NB4 (cell line): Measurements from ENCODE around the gene GNB1L.

Source experiments
- DNase-seq: peaks from one replicate; pipeline ENCODE4 v3.0.0; 2010; ENCODE audit warnings: low read depth
- H3K4me3 ChIP-seq: one replicate; pipeline ENCODE4 v1.5.1; 2011; ENCODE audit warnings: mild to moderate bottlenecking, low read depth, low read length, moderate library complexity
- MYC ChIP-seq: IDR thresholded peaks from 2 replicates; pipeline ENCODE4 v1.6.1; 2011; ENCODE audit warnings: low read depth, low read length
- POLR2A ChIP-seq: IDR thresholded peaks from 2 replicates; pipeline ENCODE4 v1.6.1; 2011; ENCODE audit warnings: mild to moderate bottlenecking; ENCODE audit not compliant: insufficient read length; ENCODE audit errors: extremely low read depth
- TF ChIP-seq, protein P1 (sequence below): IDR thresholded peaks from 2 replicates; pipeline ENCODE4 v1.6.1; 2011; ENCODE audit warnings: low read depth, low read length
- TF ChIP-seq, protein P2 (sequence below): IDR thresholded peaks from one replicate; pipeline ENCODE4 v1.5.1; 2012; ENCODE audit warnings: low read depth, low read length

Gene GNB1L

DNA sequence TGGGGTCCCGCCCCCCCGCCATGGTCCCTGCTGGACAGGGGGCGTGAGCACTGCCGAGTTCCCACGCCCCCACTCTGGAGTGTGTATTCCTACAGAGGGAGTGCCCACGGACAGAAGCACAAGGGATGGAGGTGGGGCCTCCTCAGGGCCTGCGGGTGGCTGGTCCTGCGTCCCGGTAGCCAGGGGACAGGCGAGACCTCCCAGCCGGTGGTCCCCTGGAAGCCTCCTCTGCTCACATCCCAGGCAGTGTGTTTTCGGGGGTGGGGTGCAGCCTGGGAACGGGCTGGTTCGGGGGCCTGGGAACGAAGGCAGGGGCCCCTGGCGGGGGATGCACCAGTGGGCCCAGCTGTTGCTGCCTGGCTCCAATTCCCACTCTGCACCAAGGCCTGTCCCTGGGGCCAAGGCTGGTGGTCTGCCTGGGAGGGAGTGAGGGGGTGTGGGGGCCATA is 115.2 kb downstream of the GNB1L start:
- H3K4me3 ChIP-seq: no peak overlapping the region
- TF ChIP-seq, protein P1, sequence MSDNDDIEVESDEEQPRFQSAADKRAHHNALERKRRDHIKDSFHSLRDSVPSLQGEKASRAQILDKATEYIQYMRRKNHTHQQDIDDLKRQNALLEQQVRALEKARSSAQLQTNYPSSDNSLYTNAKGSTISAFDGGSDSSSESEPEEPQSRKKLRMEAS: no peak
- no peak for TF ChIP-seq MYC
- TF ChIP-seq, protein P2, sequence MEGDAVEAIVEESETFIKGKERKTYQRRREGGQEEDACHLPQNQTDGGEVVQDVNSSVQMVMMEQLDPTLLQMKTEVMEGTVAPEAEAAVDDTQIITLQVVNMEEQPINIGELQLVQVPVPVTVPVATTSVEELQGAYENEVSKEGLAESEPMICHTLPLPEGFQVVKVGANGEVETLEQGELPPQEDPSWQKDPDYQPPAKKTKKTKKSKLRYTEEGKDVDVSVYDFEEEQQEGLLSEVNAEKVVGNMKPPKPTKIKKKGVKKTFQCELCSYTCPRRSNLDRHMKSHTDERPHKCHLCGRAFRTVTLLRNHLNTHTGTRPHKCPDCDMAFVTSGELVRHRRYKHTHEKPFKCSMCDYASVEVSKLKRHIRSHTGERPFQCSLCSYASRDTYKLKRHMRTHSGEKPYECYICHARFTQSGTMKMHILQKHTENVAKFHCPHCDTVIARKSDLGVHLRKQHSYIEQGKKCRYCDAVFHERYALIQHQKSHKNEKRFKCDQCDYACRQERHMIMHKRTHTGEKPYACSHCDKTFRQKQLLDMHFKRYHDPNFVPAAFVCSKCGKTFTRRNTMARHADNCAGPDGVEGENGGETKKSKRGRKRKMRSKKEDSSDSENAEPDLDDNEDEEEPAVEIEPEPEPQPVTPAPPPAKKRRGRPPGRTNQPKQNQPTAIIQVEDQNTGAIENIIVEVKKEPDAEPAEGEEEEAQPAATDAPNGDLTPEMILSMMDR: no peak
- no peak for TF ChIP-seq POLR2A
- no peak for DNase-seq

DNA sequence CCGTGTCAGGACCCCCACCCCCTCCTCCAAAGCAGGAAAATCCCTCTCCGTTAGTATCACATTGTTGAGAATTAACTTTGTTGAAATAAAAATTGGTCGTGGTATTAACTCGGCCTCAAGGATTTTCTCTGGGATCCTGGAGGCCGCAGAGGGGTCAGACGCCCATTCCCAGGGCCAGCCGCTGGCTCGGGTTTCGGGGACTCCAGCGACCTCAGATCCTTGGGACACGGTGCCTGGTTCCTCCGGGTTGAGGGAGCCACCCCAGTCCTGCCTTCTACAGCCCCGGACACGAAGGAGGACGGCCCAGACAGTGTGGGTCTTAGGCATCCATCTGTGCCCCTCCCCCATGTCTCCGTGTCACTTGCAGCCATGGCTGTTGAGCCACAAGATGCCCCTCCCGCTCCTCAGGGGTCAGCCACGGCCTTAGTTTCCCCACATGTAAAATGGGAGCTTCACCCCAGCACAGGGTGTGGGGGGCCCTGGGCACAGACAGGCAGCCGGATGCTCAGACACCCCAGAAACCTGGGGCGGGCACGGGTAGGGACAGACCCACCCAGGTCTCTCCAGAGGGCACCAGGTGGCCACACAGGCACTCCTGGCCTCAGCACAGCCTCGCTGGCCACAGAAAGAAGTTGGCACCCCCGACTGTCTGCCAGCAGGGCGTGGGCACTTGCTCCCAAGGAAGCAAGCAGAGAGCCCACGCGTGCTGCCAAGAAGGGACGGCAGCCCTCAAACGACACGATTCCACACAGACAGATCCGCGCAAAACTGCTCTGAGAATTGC is 115.8 kb downstream of the GNB1L start:
- no peak overlapping the region for H3K4me3 ChIP-seq
- TF ChIP-seq MYC (no peak), POLR2A (no peak)
- TF ChIP-seq, protein P2: no peak
- TF ChIP-seq, protein P1: no peak
- DNase-seq: no peak

DNA sequence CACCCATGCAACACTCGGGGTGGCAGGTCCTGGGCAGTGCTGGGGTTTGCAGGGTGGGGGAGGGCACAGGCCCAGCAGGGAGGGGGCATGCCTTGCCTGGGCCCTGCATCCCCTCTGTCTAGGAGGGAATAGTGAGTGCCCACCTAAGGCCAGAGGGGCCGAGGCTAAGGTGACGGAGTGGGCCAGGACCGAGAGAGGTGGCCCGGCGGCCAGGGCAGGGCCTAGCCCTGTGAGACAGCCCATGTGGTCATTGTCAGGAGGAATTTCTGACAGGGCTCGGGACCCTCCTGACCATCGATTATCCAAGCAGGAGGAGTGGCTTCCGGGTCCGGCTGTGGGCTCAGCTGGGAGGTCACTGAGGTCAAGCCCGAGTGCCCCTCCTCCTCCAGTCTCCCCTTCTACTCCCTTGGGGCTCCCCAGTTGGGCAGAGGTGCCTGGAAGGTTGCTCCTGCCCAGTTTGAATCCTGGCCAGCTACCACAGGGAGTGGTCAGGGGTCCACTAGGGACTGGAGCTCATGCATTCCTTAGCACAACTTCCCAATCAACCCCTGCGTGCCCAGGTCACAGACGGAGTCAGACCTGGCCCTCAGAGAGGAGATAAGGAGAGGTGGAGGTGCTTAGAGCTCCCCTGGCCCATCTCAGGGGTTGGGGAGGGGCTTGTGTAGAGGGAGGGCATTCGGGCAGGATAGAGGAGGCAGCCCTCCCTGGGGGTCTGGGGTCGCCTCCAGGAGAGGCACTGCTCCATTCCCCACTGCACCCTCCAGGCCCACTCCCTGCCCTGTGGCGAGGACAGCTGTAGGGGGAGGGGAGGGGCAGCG is 116.6 kb downstream of the GNB1L start:
- TF ChIP-seq, protein P1: no peak
- TF ChIP-seq MYC (no peak), POLR2A (no peak)
- TF ChIP-seq, protein P2: no peak
- DNase-seq: no peak
- H3K4me3 ChIP-seq: no peak overlapping the region

DNA sequence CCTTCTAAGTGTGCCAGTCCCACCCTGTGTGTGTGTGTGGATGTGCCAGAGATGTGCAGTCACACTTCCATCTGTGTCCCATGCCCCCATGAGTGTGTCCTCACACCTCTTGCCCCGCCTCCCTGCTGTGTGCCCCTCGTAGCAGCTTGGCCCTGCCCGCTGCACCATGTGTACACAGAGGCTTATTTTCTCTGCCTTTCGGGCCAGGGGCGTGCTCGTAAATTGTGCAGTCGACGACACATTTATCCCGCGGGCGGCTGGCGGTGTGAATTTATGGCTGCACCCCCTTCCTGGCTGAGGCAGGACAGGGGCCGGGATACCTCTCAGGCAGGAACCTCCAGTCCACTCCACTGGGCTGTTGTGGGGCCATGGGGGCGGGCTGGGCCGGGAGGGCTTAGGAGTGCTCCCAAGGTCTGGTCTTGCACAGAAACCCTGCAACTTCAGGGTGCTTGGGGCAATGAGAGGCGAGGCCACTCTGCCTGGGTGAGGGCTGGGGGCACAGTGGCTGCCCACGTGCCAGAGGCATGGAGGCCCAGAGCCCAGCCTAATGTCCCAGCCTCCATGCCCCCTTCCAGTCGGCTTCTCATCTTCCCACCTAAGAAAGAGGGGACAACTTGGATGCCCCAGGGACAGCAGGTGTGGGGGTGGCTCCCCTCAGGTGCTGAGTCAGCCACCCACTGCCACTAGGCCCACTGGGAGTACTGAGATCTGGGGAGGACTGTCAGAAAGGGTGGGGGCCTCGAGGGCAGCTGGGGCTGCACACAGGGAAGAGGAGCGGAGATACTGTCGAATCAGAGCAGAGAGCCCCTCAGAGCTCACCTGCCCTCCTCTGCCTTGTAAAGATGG is 118.8 kb downstream of the GNB1L start:
- TF ChIP-seq, protein P1: no peak
- H3K4me3 ChIP-seq: no peak overlapping the region
- no peak for DNase-seq

DNA sequence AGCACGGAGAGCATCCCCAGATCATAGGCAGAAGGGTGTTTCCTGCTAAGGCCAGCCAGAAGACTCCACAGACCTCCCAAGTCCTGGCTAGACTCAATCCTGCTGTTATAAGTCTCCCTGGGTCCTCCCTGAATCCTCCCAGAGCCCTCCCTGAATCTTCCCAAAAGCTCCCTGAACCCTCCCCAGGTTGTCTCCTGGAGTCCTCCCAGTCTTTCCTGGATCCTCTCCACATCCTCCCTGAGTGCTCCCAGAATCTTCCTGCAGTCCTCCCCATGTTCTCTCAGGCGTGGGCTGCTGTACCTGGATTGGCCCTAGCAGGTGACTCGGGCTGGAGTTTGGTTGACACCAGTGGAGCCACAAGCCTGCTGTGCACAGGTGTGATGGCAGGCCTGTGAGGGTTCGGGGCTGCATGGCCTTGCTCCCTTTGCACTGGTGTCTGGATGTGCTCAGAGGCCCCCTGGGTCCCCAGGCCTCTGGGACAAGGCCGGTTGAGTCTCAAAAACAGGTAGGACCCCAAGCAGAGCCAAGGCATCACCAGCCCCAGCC is 119.8 kb downstream of the GNB1L start:
- TF ChIP-seq, protein P1: no peak
- TF ChIP-seq POLR2A (no peak), MYC (no peak)
- TF ChIP-seq, protein P2: no peak
- no peak for DNase-seq
- no peak overlapping the region for H3K4me3 ChIP-seq
